NCI-H524 treated with DMSO at 0.1 percent for 48 hours (cell line): Measurements from ENCODE around the gene BLTP3A.
A peak's percentile ranks its signal among the peaks of the same experiment; 100 is the strongest.
"Not testable (repeated sequence)": the region's sequence is repeated elsewhere in the genome, so short reads cannot be mapped to it uniquely, and the experiment has no call there.

Source experiments
- DNase-seq: peaks from one replicate; lab custom pipeline; 2025; lab: John Stamatoyannopoulos, UW

Gene BLTP3A

DNA sequence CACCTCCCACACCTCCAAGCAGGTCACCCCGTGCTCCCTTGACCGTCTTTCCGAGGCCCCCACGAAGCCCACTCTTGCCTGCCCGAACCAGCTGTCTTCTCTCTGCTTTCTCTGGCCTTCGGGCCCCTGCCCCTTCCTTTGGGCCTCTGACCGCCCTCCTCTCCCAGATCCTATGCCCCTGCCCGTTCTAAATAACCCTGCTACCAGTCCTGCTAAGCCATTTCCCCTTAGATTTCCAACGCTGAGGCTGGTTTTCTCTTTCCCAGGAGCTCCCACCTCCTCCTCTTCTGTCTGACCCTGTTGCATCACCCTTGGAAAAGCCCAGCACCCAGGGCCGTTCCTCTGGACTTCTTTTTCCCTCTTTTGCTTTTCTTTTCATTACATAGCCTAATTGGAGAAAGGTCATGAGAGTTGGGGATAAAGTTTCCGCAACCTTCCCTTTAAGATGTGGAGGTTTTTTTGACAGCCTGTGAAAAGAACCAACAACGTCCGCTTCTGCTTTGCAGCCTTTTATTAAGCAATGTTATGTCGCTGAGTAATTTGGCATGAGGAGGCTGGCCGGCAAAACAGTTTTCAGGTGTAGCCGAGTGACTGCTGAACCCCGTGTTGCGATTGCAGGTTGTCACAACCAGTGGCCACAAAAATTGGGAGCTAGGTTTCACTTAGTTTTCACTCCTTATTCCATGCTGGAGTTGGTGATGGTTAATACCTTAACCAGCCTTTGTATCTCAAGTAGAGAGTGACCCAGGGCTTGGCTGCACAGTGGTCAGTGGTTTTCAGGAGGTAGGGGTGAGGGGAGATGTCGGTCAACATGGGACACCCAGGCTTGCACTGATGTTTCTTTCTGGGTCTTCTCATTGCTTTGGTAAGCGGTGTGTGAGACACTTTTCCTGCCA is 970 bp downstream of the BLTP3A start:
- DNase-seq: no peak

DNA sequence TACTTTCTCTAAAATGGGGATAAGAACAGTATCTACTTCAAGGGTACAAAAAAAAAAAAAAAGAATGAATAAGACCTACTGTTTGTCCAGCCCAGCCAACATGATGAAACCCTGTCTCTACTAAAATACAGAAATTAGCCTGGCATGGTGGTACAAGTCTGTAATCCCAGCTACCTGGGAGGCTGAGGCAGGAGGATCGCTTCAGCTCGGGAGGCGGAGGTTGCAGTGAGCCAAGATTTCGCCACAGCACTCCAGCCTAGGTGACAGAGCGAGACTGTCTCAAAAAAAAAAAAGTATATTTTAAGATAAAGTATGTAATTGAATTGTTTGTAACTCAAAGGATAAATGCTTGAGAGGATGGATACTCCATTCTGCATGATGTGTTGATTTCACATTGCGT is 2.0 kb downstream of the BLTP3A start:
- DNase-seq: no peak

DNA sequence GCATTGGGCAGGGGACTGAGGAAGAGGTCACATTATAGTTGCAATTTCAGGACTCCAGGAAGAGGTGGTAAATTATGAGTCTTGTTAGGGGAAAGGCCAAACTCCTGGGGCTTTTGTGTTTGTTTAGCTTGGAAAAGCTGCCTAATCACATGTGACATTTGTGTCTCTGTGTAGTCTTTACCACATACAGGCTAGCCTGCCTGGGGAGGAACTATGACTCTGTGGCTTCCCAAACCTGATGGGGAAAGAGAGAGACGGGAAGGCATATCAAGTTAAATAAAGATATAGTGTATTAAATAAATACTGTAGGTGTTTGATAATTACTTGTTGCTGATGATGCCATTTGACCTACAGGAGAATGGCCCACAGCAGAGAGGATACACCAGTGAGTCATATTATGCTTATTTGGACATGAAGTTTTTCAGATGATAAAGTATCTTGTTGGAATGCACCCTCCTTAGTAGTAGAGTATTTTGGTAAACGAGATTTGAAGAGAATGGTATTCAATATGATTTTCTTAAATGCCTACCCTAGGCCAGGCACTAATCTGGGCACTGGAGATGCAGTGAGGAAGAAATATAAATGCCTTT is 4.0 kb downstream of the BLTP3A start:
- no peak for DNase-seq

DNA sequence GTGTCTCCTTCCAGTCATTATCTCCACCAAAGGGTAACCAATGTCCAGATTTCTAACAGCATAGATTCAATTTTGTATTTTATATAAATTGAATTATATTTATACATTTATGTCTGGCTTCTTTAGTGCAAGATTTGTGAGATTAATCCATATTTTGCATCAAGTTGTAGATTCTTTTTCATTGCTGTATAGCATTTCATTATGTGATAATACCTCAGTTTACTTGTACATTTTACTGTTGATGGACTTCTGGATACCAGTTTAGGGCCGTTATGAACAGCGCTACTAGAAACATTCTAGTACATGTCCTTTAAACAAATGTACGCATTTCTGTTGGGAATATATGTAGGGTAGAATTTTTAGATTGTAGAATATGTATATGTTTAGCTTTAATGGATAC is 6.2 kb downstream of the BLTP3A start:
- no peak for DNase-seq

DNA sequence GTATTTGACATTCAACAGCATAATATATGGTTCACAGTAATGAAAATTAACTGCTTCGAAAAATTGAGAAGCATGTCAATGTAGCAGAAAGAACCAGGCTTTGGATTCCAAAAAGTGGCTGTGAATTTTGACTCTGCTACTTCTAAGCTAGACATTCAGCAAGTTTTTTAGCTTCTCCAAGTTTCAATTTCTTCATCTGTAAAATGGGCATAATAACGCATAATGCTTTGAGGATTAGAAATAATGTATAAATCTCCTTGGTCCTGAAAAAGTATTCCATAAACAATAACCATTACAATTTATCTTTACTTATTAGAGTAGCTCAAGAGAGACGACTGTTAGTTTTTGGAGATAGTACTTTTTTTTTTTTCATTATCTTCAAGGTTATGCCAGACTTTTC is 7.7 kb downstream of the BLTP3A start:
- no peak for DNase-seq

DNA sequence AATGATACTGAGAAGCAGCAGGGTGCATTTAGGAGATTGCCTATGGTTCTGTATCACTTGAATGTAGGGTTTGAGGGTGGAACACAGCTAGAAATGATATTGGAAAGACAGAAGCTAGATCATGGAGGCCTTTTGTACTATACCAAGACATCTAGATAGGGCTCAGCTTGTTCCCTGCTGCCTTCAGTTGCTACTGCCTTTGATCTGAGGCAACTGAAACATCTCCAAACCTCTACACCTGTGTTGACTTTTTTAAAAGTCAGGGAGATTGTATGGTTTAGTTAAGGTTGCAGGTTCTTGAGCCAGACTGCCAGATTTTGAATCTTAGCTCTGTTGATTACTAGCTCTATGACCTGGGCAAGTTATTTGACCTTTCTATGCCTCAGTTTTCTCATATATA is 12.7 kb downstream of the BLTP3A start:
- no peak for DNase-seq

DNA sequence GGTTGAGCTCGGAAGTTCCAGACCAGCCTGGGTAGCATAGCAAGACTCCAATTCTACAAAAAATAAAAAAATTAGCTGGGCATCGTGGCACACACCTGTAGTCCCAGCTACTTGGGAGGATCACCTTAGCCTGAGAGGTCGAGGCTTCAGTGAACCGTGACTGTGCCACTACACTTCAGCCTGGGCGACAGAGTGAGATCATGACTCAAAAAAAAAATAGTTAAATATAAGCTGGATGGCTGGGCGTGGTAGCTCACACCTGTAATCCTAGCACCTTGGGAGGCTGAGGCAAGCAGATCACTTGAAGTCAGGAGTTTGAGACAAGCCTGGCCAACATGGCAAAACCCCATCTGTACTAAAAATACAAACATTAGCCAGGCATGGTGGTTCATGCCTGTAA is 13.2 kb downstream of the BLTP3A start:
- not testable (repeated sequence) for DNase-seq

DNA sequence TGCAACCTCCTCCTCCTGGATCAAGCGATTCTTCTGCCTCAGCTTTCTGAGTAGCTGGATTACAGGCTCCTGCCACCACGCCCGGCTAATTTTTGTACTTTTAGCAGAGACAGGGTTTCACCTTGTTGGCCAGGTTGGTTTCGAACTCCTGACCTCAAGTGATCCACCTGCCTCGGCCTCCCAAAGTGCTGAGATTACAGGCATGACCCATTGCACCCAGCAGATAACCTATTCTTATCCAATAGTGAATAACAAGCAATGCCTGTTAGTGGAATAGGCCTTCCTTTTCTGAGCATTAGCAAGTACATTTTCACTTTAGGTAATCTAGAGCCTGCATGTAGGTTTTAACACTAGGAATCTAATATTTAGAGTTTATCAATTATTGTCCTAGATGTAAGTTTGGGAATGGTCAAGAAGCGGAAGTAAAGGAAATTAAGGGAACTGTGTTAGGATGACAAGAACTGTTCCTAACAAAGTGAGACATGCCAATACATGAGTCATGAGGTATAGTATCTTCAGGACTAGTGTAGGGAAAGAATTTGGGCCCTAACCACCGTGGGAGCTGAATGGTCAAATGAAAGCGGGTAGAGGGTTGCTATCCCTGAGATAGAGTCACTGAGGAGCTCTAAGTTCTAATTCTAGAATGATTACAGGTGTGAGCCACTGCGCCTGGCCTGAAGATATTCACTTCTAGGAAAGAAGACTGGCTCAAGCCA is 15.0 kb downstream of the BLTP3A start:
- no peak for DNase-seq

DNA sequence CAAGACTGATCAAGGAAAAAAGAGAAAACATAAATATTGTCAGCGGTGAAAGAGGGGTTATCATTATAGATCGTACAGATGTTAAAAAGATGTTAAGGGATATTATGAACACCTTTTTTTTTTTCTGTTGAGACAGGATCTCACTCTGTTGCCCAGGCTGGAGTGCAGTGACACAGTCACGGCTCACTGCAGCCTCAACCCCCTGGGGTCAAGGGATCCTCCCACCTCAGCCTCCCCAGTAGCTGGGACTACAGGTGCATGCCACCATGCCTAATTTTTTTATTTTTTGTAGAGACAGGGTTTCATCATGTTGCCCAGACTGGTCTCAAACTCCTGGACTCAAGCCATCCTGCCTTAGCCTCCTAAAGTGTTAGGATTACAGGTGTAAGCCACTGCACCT is 16.6 kb downstream of the BLTP3A start:
- not testable (repeated sequence) for DNase-seq

DNA sequence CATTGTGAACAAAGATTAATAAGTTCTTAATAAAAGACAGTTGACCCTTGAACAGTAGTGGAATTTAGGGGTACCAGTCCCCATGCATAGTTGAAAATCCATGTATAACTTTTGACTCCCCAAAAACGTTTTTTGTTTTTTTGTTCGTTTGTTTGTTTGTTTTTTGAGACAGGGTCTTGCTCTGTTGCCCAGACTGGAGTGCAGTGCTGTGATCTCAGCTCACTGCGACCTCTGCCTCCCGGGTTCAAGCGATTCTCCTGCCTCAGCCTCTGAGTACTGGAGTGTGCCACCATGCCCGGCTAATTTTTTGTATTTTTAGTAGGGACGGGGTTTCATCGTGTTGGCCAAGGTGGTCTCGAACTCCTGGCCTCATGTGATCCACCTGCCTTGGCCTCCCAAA is 17.5 kb downstream of the BLTP3A start:
- not testable (repeated sequence) for DNase-seq

DNA sequence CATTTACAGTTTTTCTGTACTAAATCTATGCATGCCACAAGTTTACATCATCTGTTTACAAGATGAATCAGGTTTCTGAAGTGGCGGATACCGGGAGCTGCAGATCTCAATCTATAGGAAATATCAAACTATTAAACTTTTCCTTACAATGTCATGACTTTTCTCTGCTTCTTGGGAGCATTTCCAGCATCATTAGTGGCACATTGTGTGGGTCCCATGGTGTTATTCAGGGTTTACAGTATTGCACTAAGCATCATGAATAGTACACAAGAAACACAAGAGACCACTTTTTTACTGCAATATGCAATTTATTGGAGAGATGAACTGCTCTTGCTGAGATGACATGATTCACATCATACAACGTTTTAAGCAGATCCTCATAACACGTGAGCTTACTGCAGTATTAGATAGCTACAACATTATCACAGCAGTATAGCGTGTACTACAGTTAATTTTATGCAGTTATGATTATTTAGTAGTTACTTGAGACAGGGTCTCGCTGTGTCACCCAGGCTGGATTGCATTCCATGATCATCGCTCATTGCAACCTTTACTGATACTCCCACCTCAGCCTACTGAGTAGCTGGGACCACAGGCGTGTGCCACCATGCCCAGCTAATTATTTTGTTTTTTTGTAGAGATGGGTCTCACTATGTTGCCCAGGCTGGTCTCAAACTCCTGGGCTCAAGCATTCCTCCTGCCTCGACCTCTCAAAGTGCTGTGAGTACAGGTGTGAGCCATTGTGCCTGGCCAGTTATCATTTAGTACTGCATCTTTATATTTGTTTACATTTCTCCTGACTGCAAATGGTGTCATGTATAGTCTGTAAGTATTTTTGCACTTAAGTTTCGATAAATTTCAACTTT is 18.4 kb downstream of the BLTP3A start:
- DNase-seq: no peak

DNA sequence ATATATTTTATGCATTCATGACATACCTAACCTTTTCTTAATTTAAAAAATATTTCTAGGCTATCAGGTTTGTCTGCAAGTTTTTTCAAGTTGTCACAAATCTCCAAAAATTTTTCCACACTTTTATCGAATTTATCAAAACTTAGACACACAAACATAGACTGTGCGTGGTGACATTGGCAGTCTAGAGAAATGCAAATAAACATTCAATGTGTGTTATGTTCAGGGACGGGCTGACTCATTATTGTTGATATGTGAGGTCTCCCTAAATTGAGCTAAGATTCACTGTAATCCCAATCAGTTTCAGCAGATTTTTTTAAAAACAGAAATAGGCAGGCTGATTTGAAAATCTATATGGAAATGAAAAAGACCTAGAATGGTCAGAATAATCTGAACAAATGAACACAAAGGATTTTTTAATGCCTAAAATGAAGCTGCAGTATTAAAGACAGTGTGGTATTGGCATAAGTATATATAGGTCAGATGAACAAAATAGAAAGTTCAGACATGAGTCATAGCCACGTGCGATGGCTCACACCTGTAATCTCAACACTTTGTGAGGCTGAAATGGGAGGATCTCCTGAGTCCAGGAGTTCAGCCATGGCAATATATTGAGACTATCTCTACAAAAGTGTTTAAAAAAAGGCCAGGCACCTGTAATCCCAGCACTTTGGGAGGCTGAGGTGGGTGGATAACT is 19.2 kb downstream of the BLTP3A start:
- no peak for DNase-seq

DNA sequence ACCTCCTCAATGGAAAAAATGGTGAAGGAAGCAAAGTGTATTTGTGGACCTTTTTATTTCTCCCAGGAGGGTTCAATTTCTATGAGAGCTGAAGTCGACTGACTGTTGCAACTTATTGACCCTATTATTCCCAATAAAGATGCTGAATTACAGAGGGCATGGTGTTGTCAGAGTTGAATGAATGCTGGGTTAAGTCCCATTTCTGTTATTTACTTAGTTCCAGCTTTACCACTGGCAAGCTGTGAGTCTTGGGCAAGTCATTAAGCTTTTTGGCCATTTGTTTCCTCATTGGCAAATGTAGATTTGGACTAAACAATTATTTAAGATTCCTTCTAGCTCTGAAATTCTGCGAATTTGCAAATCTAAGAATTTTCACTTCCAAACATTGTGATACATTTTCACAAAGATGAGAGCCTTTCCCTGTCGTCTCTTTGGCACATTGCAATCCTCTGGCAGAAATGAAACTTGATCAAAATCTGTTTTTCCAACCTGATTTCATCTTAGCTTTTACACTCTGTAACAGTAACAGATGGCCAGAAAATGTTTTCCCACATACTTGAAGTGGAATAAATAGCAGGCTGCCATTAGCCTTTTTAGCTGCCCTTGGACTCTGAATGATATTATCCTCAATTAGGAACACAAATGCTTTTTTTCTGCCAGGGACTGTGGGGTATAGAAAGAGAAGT is 21.3 kb downstream of the BLTP3A start:
- DNase-seq: peak; percentile 70

DNA sequence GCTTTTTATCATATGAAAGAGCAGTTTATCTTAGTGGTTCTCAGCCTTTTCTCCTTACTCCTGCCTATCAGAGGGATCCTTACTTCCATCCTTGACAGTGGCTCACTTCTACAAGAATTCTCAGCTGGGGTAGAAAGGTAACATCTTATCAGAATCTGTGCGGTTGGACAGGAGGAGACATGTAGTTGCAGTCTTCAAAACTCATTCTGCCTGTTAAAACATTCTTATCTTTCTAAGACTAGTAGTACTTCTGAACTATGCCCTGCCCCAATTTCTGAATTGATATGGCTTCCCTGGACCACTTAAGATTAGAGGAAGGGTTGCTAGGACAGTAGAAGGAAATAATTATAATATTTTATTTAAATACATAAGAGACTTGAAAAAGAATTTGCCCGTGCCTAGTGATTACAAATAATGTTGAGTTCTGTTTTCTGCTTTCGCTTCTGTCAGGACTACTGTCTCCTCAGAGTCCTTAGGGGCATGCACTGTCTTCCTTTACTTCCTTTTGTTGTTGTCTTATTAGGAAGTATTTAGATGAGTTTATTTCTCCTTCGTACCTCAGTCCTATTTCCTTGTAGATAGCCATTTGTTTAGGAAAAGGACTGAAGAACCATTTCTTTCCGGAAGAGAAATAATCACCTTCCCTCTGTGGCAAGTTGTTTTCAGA is 24.9 kb downstream of the BLTP3A start:
- no peak for DNase-seq

DNA sequence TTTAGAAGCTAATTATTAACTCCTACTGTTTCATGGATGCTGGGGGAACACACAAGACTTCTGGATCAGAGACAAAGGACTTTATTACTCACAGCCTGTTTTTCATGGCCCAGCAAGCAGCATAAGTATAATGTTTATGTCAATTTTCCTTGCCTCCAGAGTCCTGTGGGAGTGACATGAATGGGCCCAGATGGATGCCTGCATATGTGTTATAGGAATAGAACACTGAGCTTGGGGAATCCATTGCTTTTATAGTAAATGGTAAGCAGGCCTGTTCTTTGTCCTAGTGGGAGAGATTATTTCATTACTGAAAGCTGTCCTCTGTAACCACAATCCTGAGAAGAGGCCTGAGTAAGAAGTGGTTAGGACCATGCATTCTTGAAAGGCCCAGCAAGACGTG is 25.6 kb downstream of the BLTP3A start:
- DNase-seq: no peak

DNA sequence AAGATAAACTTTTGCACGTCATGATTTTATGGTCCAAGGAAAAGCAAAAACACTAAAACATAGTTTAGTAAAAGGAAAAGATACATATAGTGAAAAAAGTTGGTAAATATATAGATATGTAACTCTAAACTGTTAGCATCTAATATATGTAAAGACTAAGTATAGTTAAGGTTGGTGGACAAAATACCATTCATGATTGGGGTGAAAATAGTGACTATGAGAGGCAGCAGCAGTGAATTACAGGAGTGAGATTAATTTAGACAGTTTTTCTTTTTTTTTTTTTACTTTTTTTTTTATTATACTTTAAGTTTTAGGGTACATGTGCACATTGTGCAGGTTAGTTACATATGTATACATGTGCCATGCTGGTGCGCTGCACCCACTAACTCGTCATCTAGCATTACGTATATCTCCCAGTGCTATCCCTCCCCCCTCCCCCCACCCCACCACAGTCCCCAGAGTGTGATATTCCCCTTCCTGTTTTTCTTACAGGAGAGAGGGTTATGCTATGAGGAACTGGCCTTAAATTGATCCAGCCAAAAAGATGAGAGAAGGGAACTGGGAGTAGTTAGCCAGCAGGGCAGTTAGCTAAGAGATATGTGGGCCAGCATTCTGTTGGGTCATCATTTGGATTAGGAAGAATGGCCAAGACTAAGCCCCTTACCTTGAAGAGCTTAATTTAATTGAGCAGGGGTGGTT is 27.1 kb downstream of the BLTP3A start:
- DNase-seq: not testable (repeated sequence)

DNA sequence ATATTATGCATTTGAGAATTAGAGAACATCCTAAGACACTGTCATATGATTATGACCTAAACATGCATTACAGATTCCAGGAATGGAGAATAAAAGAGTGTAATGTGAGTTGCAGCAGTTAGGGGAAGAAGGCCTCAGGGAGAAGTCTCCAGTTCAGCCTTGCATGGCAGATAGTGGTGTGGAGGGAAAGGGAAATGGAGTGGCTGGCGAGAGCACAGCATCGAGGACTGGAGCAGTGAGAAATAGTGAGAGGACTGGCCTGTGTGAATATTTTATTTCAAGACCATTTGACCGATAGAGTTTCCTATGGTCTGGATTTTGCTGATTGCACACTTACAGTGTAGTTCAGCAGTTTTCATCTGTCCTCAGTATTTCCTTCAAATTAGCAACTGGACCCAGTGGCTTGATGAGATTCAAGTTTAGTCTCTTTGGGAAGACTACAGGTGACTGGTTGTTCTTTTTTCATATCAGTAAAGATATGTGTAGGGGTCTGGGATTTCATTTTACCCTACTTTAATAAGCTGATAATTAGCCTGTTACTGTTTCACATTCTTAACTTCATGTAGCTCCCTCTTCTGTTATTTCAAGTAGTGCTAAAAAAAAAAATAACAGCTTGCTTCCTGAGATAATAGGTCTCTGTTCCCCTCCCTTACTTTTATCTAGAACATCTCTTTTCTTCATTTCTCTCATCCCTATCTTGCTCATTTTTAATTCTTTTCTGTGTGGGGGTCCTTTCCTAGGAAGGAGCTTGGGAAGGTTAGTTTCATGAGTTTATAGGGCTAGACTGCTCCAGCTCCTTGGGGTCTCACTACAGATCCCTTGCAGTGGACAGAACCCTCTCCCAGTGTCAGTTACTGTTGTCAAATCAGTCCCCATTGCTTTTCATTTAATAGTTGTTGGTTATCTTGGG is 27.9 kb downstream of the BLTP3A start:
- DNase-seq: peak; percentile 1

DNA sequence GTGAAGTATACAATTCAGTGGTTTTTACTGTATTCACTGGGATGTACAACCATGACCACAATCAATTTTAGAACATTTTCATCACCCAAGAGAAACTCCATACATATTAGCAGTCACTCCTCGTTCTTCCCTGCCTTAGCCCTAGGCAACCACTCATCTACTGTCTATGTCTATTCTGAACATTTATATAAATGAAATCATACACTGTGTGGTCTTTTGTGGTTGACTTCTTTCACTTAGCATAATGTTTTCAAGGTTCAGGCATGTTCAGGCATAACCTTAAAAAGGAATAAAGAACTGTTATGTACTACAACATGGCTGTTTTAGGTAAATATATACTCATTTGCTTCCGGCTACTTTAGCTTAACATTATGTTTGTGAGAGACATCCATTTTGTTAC is 37.3 kb downstream of the BLTP3A start:
- no peak for DNase-seq

DNA sequence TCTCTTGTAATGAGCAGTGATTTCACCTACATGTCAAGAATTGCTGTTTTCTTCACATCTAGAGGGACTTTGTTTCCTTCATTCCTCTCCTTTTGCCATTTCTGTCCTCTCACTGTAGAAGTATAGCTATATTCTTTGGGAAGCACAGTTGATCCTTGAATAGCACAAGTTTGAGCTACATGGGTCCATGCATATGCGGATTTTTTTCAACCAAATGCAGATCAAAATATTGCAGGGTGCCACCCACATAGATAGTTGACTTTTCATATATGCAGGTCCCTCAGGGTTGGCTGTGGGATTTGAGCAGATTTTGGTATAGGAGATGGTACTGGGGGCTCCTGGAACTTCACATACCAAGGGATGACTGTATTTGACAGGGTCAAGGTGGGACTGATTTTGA is 41.1 kb downstream of the BLTP3A start:
- no peak for DNase-seq
